RPMI8226 (cell line): ENCODE results near the gene CLCNKB.
"Not testable (repeated sequence)": the region's sequence is repeated elsewhere in the genome, so short reads cannot be mapped to it uniquely, and the experiment has no call there.

Source experiments
- DNase-seq: peaks from one replicate; pipeline ENCODE4 v3.0.0-alpha.2; 2015

CLCNKB gene

GRCh38 chr1:16061989-16062686, 18.6 kb downstream of the CLCNKB start:
- DNase-seq = not testable (repeated sequence)

DNA sequence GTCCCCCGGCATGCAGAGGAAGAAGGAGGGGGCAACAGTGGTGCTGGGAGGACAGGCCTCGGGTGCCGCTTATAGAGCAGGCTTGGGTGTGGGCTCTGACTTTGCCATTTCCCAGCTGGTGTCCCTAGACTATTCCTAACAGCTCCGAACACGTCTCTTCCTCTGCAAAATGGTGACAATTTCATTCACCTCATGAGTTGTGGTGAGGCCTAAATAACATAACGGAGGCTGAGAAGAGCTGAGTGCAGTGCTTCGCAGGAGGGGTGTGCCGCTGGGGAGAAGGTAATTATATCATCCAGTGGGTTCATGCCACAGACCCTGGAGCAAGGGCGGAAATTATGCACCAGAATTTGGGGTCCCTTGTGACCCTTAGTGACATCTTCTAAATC, 19.1 kb downstream of the CLCNKB start:
- not testable (repeated sequence) for DNase-seq

DNA sequence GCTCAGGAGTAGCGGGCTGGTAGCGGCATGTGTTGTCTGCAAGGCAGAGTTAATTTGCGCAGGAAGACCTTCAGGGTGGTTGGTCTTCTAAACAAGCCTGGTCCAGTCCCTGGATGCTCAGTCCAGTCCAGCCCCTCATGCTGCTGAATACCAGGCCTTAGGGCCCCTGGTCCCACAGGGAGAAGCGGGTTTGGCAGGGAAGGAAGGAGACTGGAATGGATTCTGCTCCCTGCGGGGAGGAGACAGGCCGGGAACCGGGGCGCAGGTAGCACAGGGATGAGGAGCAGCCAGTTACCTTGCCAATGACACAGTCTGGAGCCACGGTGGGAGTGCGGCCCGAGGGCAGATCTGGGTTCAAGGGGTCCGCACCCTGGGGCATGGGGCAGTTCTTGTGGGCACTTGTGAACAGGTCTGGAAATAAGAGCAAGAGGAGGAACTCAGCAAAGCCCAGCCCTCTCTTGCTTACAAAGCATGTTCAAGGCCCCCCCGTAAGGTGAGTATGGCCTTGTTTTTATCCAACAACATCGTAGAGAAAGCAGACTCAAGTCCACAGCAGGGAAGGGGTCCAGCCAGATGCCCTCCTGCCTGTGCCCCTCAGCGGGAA, 19.7 kb downstream of the CLCNKB start:
- no peak for DNase-seq

GRCh38 chr1:16063921-16064320, 20.3 kb downstream of the CLCNKB start:
- DNase-seq = no peak

GRCh38 chr1:16064536-16065268, 21.1 kb downstream of the CLCNKB start:
- no peak for DNase-seq

GRCh38 chr1:16065269-16065576, 21.6 kb downstream of the CLCNKB start:
- no peak for DNase-seq

DNA sequence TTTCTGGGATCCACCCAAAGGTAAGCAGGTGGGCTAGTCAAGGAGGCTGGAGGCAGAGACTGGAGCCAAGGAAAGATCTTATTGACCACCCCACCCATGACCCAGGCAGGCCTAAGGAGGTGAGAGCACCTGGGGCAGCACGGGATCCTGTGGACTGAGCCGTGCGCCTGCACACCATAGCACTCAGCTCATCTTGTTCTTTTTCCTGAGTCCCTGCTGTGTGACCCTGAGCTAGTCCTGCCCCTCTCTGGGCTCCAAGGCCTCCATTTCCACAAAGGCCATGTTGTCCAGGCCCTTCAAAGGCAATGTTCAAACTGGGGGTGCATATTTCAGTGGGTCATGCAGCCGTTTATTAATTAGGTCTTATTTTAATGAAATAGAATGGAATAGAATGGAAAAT, 22.7 kb downstream of the CLCNKB start:
- DNase-seq = no peak

GRCh38 chr1:16067127-16067768, 23.7 kb downstream of the CLCNKB start:
- peak; percentile 70 for DNase-seq

GRCh38 chr1:16067933-16068332, 24.4 kb downstream of the CLCNKB start:
- DNase-seq = no peak

DNA sequence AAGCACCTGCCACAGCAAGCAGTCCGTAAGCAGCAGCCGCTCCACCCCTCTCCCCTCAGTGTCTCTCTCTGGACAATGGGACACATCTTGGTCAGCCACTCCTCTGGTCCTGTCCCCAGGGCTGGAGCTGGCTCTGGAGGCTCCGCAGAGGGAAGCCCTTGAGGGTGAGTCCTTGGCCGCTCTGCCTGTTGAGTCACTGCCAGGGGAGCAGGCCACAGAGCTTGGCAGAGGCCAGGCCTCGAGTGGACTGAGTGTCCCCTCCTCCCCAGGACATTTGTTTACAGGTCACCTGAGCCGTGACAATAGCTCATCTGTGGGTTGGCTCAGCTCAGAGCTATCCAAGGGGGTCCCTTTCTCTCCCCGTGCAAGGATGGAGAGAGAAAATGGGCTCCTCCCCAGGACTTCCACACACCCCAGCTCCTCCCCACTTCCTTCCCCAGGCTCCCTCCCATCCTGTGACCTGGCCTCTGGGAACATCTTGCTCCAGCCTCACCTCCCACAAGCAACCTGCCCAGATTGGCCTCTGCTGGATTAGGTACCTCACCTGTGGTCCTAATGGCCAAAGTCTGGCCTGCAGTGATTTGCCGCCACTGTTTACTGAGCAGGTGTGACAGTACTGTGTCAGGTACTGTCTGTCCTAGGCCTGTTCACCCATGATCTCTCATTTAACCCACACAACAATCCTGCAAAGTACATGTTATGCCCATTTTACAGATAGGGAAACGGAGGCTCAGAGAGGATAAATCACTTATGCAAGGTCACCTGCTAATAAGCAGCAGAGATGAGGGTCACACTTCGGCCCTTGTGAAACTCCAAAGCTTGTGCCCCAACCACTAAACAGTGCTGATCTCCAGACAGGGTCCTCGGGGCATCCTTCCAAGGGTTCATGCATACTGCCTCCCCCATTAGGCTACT, 25.0 kb downstream of the CLCNKB start:
- no peak for DNase-seq

DNA sequence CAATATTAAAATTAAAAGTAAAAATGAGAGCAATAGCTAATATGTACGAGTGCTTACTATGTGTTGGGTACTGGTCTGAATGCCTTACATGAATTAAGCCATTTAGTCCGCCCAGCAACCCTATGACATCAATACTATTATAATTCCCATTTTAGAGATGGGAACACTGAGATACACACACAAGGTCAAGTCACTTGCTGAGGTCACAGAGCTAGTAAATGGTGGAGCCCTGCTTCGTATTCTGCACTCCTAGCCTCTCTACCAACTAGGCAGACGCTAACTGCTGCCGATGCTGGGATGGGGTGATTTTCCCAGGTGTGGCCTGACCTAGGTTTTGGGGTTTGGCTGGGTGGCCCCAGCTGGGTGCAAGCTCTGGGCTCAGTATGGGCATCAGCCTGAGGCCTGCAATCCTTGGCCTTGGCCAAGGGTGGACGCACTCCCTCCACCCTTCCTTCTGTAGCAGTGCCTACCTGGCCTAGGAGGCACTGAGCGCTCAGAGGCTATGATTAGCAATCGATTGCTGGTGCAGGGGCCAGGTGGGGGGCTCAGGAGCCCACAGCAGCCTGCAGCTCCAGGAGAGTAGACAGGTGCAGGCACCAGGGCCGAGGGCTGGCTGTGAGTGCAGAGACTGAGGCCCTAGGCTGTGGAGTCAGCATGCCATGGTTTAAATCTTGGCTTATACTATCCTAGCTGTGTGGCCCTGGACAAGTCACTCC, 27.2 kb downstream of the CLCNKB start:
- no peak for DNase-seq

DNA sequence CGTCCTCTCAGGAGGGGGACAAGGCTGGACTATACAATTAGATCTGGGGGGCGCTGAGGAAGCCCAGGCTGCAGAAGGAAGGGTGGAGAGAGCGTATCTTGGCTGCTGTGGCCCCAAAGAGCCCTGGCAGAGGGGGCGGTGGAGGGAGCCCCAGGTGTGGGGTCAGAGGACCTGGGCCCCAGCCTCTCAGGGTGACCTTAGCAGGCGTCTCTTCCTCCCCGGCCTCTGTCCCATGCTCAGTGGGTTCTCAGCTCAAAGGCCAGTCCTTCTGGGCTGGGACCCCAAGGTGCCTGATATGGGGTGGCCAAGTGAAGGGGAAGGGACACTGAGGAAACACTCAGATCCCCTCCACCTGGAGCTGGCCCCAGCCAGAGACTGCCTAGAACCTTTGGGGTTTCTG, 28.0 kb downstream of the CLCNKB start:
- no peak for DNase-seq

DNA sequence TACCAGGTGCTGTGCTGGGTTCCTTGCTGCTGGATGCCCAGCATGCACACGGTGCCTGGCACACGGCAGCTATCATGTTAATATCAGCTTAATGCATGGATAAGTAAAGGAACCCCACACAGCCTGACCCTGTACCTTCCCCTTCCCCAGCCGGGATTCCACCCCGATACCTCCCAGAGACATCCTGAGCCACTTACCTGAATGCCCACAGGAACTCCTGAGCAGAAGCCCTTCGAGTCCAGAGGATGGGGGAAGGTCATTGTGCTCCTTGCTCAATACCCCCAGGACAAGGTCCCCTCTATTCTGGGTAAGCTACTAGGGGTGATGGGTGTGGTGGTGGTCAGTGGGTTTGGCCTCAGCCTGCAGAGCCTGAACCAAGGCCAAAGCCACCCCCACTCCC, 28.5 kb downstream of the CLCNKB start:
- DNase-seq = no peak

DNA sequence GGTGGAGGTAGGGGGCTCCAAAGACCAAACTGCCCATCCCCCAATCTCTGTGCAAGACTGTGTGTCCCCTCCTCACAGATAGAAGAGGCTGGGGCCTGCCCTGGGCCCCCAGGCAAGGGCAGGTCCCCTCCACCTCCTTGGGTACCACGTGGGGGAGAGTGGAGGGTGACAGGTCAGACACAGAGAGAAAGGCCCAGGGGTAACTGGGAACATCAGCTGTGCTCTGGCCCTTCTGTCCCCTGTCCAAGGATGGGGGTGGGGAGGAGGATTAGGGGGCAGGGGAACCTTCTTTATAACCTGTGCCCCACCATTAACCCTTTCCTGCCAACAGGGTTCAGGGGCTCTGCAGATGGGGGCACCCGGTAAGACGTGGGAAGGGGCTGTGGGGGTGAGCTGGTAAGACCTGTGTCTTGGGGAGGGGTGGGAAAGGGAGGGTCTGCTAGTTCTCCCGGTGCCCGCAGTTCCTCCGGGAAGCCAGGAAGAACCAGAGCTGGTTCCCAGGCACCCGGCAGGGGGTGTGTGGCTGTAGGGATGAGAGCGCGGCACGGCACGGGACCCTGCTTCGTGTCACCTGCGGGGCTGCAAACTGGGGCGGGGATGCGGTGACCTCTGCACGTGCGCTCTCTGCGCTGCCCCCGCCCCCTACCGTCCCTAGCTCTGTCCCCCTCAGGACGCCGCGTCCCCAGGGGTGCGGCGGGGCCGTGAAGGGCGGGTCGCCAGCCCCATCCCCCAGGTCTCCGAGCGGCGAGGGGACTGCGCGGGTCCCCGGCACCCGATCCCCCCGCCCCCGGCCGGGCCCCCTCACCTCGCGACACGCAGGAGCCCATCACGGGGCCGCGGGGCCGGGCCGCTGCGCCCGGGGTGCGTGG, 29.3 kb downstream of the CLCNKB start:
- DNase-seq = no peak

GRCh38 chr1:16073490-16074119, 30.0 kb downstream of the CLCNKB start, which contains the start of gene FAM131C:
Gene FAM131C, minus strand, starts transcription at chr1:16073651. Its CDS starts 209 bp downstream, at chr1:16073442.
- DNase-seq = peak; percentile 94

DNA sequence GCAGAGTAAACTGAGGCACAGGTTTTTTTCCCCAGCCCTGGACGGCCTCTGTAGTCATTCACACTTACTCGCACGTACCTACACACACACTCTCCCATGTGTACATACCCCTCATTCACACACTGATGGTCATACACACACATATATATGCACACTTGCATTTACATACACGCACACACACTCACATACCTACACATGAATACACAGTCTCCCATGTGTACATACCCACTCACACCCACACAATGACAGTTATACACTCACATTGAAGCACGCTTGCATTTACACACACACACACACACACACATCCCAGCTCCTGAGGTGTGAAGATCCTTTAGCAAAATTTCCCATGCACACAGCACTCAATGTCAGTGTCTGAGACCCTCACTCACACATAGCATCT, 30.6 kb downstream of the CLCNKB start:
- no peak for DNase-seq

DNA sequence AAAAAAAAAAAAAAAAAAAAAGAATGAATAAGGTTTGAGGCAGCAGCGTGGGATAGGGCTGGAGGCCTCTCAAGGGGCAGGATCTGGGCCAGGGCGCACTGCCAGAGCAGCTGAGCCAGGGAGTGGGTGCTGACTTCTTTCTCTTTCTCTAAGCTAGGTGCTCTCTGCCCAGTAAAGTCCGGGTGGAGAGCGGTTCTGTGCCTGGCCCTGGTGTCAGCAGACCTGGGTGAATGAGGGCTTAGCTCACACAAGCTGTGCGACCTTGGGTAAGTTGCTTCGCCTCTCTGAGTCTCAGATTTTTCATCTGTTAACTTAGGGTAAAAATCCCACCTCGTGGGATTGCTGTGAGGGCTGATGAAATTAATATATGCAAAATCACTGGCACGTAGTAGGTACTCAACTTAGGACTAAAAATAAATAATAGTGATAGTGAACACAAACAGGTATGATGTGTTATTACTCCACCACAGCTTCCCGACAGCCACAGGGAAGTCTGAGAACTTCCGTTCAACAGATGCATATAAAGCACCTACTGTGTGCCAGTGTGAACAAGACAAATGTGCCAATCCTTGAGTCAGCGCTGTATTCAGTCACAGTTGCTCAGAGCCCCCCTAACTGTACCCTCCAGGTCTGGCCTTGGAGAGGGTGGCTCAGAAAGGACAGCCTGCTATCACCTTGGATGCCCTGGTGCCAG, 31.9 kb downstream of the CLCNKB start:
- DNase-seq = peak; percentile 79

GRCh38 chr1:16076031-16076864, 32.7 kb downstream of the CLCNKB start:
- no peak for DNase-seq

DNA sequence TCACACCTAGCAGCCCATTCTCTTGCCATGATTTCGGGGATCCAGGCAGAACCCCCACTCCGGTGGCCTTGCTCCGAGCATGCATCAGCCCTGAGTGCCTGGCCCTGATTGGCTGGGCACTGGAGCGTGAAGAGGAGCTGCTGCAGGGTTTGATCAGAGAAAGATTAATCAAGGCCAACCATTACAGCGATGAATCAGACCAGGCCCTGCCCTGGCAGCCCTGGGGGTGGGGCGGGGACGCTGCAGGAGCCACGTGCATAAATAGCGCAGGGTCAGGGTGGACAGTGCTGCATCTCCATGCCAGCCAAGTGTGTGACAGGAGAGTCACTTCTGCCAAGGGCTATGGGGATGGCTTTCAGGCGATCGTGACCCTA, 33.3 kb downstream of the CLCNKB start:
- no peak for DNase-seq
